Suprapubic skin (tissue), 4 donors: ENCODE data around the gene FAM217A. TPM values are rescaled to one million over a fixed set of nuclear protein-coding genes. Genes with fewer than 3 reads are reported as not detected.

Experiments
- DNase-seq, 2 donors: peaks; one replicate each; pipeline ENCODE4 v3.0.0-alpha.2; 2019; ENCODE audit warnings: low spot score in 2 of 2
- H3K27ac ChIP-seq: fragments of 200-600 bp; sonication (generic); one replicate; pipeline ENCODE4 v1.5.1; 2019
- H3K27me3 ChIP-seq: fragments of 200-600 bp; sonication (generic); one replicate; pipeline ENCODE4 v1.5.1; 2019
- H3K36me3 ChIP-seq: fragments of 200-600 bp; sonication (generic); one replicate; pipeline ENCODE4 v1.5.1; 2019
- H3K4me1 ChIP-seq: fragments of 200-600 bp; sonication (generic); one replicate; pipeline ENCODE4 v1.5.1; 2019
- H3K4me3 ChIP-seq: fragments of 200-600 bp; sonication (generic); one replicate; pipeline ENCODE4 v1.5.1; 2019; ENCODE audit warnings: mild to moderate bottlenecking
- H3K9me3 ChIP-seq: fragments of 200-600 bp; sonication (generic); one replicate; pipeline ENCODE4 v1.5.1; 2019
- CTCF ChIP-seq, 2 donors: fragments of 200-600 bp in 1 of 2; fragments of 450-650 bp in 1 of 2; sonication (generic) in 1 of 2; IDR thresholded peaks; one replicate each; pipeline ENCODE4 v1.5.1; 2016 to 2019; ENCODE audit warnings: antibody characterized with exemption in 2 of 2, mild to moderate bottlenecking in 1 of 2, moderate library complexity in 1 of 2
- EP300 ChIP-seq: sonication (generic); formaldehyde crosslinking; IDR thresholded peaks from one replicate; pipeline ENCODE4 v1.6.1; 2017; ENCODE audit warnings: antibody characterized with exemption
- POLR2A ChIP-seq, 2 donors: fragments of 450-650 bp; IDR thresholded peaks; one replicate each; pipeline ENCODE4 v1.6.1; 2017; ENCODE audit warnings: antibody characterized with exemption in 2 of 2, mild to moderate bottlenecking in 2 of 2, moderate library complexity in 2 of 2
- POLR2AphosphoS5 ChIP-seq, 3 donors: sonication (generic); formaldehyde crosslinking; IDR thresholded peaks; one replicate each; pipeline ENCODE4 v1.6.1; 2017; ENCODE audit warnings: antibody characterized with exemption in 3 of 3
- WGBS: methylation state at CpG from one replicate; pipeline ENCODE4 v1.1.5; 2018; 5-methylcytosine and 5-hydroxymethylcytosine counted together
- total RNA-seq, 4 donors: library from RNA; depleted of rRNA; stranded (reverse); fragments of >200 nt; gene quantifications; one replicate each; pipeline ENCODE4 v1.1.0, GENCODE V29; 2016

FAM217A gene
- total RNA-seq, 4 donors from 2014 or later = not detected

GRCh38 chr6:4031442-4031841, 47.5 kb downstream of the FAM217A start:
- peaks cover 12% of the 10 kb centered on the region for H3K36me3 ChIP-seq
- peaks cover 10% of the 10 kb centered on the region for H3K4me1 ChIP-seq
- H3K27ac ChIP-seq = no peak overlapping the region
- H3K4me3 ChIP-seq = no peak overlapping the region
- no peak for TF ChIP-seq CTCF (IDR thresholded peaks at IDR 0.05)
- TF ChIP-seq POLR2A (IDR thresholded peaks at IDR 0.05) = no peak
- no peak for TF ChIP-seq EP300
- TF ChIP-seq POLR2AphosphoS5 (IDR thresholded peaks at IDR 0.05) = no peak
- H3K9me3 ChIP-seq = no peaks in the 10 kb centered on the region
- no peak for DNase-seq
- H3K27me3 ChIP-seq = no peaks in the 10 kb centered on the region
- 88% methylated on average over 1 of the region's 1 CpG for WGBS

GRCh38 chr6:4030669-4031068, 48.3 kb downstream of the FAM217A start:
- DNase-seq = no peak
- Histone ChIP-seq H3K27me3 (no peaks in the 10 kb centered on the region), H3K9me3 (no peaks in the 10 kb centered on the region), H3K4me1 (peaks cover 10% of the 10 kb centered on the region), H3K27ac (no peak overlapping the region), H3K4me3 (no peak overlapping the region), H3K36me3 (peaks cover 12% of the 10 kb centered on the region)
- TF ChIP-seq POLR2A (IDR thresholded peaks at IDR 0.05) (no peak), POLR2AphosphoS5 (IDR thresholded peaks at IDR 0.05) (no peak), EP300 (no peak), CTCF (IDR thresholded peaks at IDR 0.05) (no peak)
- 77% methylated on average over 2 of the region's 2 CpGs for WGBS

GRCh38 chr6:4029687-4030086, 49.2 kb downstream of the FAM217A start:
- Histone ChIP-seq H3K36me3 (peaks cover 12% of the 10 kb centered on the region), H3K4me3 (no peak overlapping the region), H3K27ac (no peak overlapping the region), H3K9me3 (no peaks in the 10 kb centered on the region), H3K4me1 (peaks cover 16% of the 10 kb centered on the region), H3K27me3 (no peaks in the 10 kb centered on the region)
- 90% methylated on average over 7 of the region's 7 CpGs for WGBS
- no peak for DNase-seq
- no peak for TF ChIP-seq EP300
- no peak for TF ChIP-seq POLR2AphosphoS5 (IDR thresholded peaks at IDR 0.05)
- TF ChIP-seq POLR2A (IDR thresholded peaks at IDR 0.05) = no peak
- no peak for TF ChIP-seq CTCF (IDR thresholded peaks at IDR 0.05)

GRCh38 chr6:4028051-4028450, 50.9 kb downstream of the FAM217A start:
- H3K27me3 ChIP-seq = no peaks in the 10 kb centered on the region
- no peak overlapping the region for H3K4me3 ChIP-seq
- H3K27ac ChIP-seq = no peak overlapping the region
- no peaks in the 10 kb centered on the region for H3K9me3 ChIP-seq
- TF ChIP-seq CTCF (IDR thresholded peaks at IDR 0.05) = no peak
- peaks cover 26% of the 10 kb centered on the region for H3K4me1 ChIP-seq
- DNase-seq = no peak
- peaks cover 12% of the 10 kb centered on the region for H3K36me3 ChIP-seq

- DNase-seq = no peak
- Histone ChIP-seq H3K4me3 (no peak overlapping the region), H3K27ac (no peak overlapping the region), H3K9me3 (no peaks in the 10 kb centered on the region), H3K27me3 (no peaks in the 10 kb centered on the region), H3K4me1 (peaks cover 28% of the 10 kb centered on the region), H3K36me3 (no peaks in the 10 kb centered on the region)
- 98% methylated on average over 1 of the region's 1 CpG for WGBS
- TF ChIP-seq CTCF (IDR thresholded peaks at IDR 0.05) (no peak), EP300 (no peak), POLR2AphosphoS5 (IDR thresholded peaks at IDR 0.05) (no peak), POLR2A (IDR thresholded peaks at IDR 0.05) (no peak)
Observed at GRCh38 chr6:4025681-4026080, 53.3 kb downstream of the FAM217A start.
